GM10248 (cell line): ENCODE results near the gene TMEM269.

Source experiments
- CTCF ChIA-PET: fragments of 300-600 bp; sonication (Branson Sonifier 250); formaldehyde crosslinking; extraction: SDS; loops from one replicate; lab custom pipeline; 2021; ENCODE audit warnings: antibody characterized with exemption; lab: Yijun Ruan, JAX
- POLR2A ChIA-PET: fragments of 350-650 bp; sonication (Branson Sonifier 250); formaldehyde crosslinking; extraction: SDS; loops from one replicate; lab custom pipeline; 2020; ENCODE audit warnings: antibody characterized with exemption; lab: Yijun Ruan, JAX
- DNase-seq: peaks from one replicate; pipeline ENCODE4 v3.0.0; 2012; ENCODE audit errors: extremely low spot score
- TF ChIP-seq, protein P1 (sequence below): IDR thresholded peaks from 2 replicates; pipeline ENCODE4 v1.5.1; 2012; ENCODE audit warnings: mild to moderate bottlenecking, low read depth; ENCODE audit errors: extremely low read depth, missing control alignments, control extremely low read depth

The TMEM269 gene

GRCh38 chr1:42820813-42821212 lies 36.0 kb downstream of the TMEM269 start:
- POLR2A ChIA-PET, result interaction anchor here (0.7 kb wide), 2 partner anchors 515 to 1031 kb away, joined by 4 read pairs; no protein-coding TSS in a partner anchor
- no peak for DNase-seq
- CTCF ChIA-PET, result interaction anchor here (0.7 to 4.6 kb wide), 5 partner anchors 12 to 45 kb away, joined by 3 to 26 read pairs (median 3); partner anchors contain the start of gene ZNF691
- TF ChIP-seq, protein P1, sequence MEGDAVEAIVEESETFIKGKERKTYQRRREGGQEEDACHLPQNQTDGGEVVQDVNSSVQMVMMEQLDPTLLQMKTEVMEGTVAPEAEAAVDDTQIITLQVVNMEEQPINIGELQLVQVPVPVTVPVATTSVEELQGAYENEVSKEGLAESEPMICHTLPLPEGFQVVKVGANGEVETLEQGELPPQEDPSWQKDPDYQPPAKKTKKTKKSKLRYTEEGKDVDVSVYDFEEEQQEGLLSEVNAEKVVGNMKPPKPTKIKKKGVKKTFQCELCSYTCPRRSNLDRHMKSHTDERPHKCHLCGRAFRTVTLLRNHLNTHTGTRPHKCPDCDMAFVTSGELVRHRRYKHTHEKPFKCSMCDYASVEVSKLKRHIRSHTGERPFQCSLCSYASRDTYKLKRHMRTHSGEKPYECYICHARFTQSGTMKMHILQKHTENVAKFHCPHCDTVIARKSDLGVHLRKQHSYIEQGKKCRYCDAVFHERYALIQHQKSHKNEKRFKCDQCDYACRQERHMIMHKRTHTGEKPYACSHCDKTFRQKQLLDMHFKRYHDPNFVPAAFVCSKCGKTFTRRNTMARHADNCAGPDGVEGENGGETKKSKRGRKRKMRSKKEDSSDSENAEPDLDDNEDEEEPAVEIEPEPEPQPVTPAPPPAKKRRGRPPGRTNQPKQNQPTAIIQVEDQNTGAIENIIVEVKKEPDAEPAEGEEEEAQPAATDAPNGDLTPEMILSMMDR, result no peak

- POLR2A ChIA-PET, result no interaction called here
- CTCF ChIA-PET, result interaction anchor here (0.9 to 4.6 kb wide), 4 partner anchors 13 to 29 kb away, joined by 3 to 26 read pairs (median 6); partner anchors contain the start of gene ZNF691
- TF ChIP-seq, protein P1, result no peak
- DNase-seq, result no peak
These were observed 36.9 kb downstream of the TMEM269 start for GRCh38 chr1:42821690-42822089.

GRCh38 chr1:42822800-42823392 lies 38.1 kb downstream of the TMEM269 start:
- ChIA-PET POLR2A (no interaction called here), CTCF (interaction anchor here (0.7 to 4.6 kb wide), 4 partner anchors 13 to 54 kb away, joined by 3 to 26 read pairs (median 4); partner anchors contain the start of gene ZNF691)
- TF ChIP-seq, protein P1, result no peak
- no peak for DNase-seq

- ChIA-PET POLR2A (no interaction called here), CTCF (interaction anchor here (1.3 to 2.1 kb wide), 4 partner anchors 14 to 99 kb away, joined by 3 to 6 read pairs (median 3); partner anchors contain the start of gene ZNF691)
These were observed 39.8 kb downstream of the TMEM269 start for GRCh38 chr1:42824481-42825035.

DNA sequence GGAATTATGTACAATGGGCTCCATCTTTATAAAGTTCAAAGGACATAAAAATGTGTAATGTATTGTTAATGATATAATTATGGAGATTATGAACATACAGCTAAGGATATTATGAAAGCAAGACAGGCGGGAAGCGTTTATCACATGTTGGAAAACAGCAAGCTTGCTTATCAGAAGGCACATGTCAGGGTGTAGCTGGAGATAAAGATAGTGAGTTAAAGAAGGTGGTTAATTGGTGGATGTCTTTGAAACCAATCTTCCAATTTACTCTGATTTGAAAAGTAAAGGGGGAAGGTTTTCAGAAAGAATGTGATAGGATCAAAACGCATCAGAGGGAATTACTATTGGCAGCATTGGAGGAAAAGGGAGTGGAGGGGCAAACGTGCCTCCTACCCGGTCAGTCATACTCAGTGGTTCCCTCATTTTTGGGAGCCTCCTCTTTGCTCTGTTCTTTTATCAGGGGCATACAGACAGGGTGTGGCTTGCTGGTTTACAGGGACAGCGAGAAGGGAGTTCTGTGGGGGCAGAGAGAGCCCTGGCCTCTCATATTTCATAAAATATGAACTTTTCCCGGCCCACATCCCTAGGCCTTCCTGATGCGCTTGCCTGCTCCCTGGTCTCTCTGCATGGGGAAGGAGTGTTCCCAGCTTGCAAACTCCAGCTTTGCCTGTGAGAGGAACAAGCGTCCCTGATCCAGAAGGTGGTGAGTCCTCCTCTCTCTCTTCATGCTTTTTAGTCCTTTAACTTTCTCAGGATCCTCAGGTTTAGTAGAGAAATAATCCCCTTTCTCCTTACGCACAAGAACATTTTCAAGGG lies 40.5 kb downstream of the TMEM269 start:
- no peak for DNase-seq
- TF ChIP-seq, protein P1, result no peak
- ChIA-PET POLR2A (no interaction called here), CTCF (interaction anchor here (1.3 to 2.1 kb wide), 4 partner anchors 13 to 98 kb away, joined by 3 to 6 read pairs (median 3); partner anchors contain the start of gene ZNF691)

More at GRCh38 chr1:42824481-42825035, 39.8 kb downstream of the TMEM269 start:
- TF ChIP-seq, protein P1, result no peak
- DNase-seq, result no peak

GRCh38 chr1:42830631-42831030 lies 45.8 kb downstream of the TMEM269 start:
- POLR2A ChIA-PET, result no interaction called here
- DNase-seq, result no peak
- TF ChIP-seq, protein P1, result no peak
- CTCF ChIA-PET, result interaction anchor here (2.0 kb wide), 1 partner anchor 11 kb away, joined by 6 read pairs; no protein-coding TSS in a partner anchor
